GM18858 (cell line): ENCODE measurements around the gene SPECC1.

Experiments
- ATAC-seq: cut with Tn5 transposase; IDR thresholded peaks from one replicate; pipeline ENCODE4 v1.9.1; 2021; ENCODE audit not compliant: unreplicated experiment

SPECC1 gene

GRCh38 chr17:20200865-20201458 is 191.8 kb downstream of the SPECC1 start:
- ATAC-seq, result no peak

GRCh38 chr17:20202141-20202621 is 193.0 kb downstream of the SPECC1 start:
- ATAC-seq, result no peak

GRCh38 chr17:20203018-20203417 is 193.9 kb downstream of the SPECC1 start:
- no peak for ATAC-seq

GRCh38 chr17:20203761-20204263 is 194.7 kb downstream of the SPECC1 start:
- ATAC-seq, result no peak

- ATAC-seq, result no peak
Measured at GRCh38 chr17:20205609-20206008, 196.4 kb downstream of the SPECC1 start.

- ATAC-seq, result no peak
Measured at GRCh38 chr17:20206068-20206467, 196.9 kb downstream of the SPECC1 start.

GRCh38 chr17:20206591-20206990 is 197.4 kb downstream of the SPECC1 start:
- ATAC-seq, result no peak

- ATAC-seq, result no peak
Measured at GRCh38 chr17:20207262-20207985, 198.3 kb downstream of the SPECC1 start.

- ATAC-seq, result no peak
Measured at GRCh38 chr17:20208717-20209116, 199.6 kb downstream of the SPECC1 start.

GRCh38 chr17:20210180-20210579 is 201.0 kb downstream of the SPECC1 start:
- ATAC-seq, result no peak

GRCh38 chr17:20210614-20211013 is 201.5 kb downstream of the SPECC1 start:
- ATAC-seq, result no peak

GRCh38 chr17:20211246-20211645 is 202.1 kb downstream of the SPECC1 start:
- ATAC-seq, result no peak

GRCh38 chr17:20213449-20213848 is 204.3 kb downstream of the SPECC1 start:
- no peak for ATAC-seq

- ATAC-seq, result no peak
Measured at GRCh38 chr17:20214794-20215193, 205.6 kb downstream of the SPECC1 start.

GRCh38 chr17:20216154-20216815 is 207.1 kb downstream of the SPECC1 start:
- ATAC-seq, result no peak

- no peak for ATAC-seq
Measured at GRCh38 chr17:20216853-20217252, 207.7 kb downstream of the SPECC1 start.

- no peak for ATAC-seq
Measured at GRCh38 chr17:20217677-20218076, 208.5 kb downstream of the SPECC1 start.

- no peak for ATAC-seq
Measured at GRCh38 chr17:20218272-20218671, 209.1 kb downstream of the SPECC1 start.

GRCh38 chr17:20223808-20224328 is 214.7 kb downstream of the SPECC1 start:
- no peak for ATAC-seq

- no peak for ATAC-seq
Measured at GRCh38 chr17:20224379-20224778, 215.2 kb downstream of the SPECC1 start.
